ENCODE data around the gene TSPAN11.

Gene TSPAN11

GRCh38 chr12:30913323-30913722 is 13.2 kb upstream of the TSPAN11 start:
- no peak for DNase-seq

- no peak for DNase-seq
Observed at GRCh38 chr12:30914986-30915591, 11.5 kb upstream of the TSPAN11 start.

DNA sequence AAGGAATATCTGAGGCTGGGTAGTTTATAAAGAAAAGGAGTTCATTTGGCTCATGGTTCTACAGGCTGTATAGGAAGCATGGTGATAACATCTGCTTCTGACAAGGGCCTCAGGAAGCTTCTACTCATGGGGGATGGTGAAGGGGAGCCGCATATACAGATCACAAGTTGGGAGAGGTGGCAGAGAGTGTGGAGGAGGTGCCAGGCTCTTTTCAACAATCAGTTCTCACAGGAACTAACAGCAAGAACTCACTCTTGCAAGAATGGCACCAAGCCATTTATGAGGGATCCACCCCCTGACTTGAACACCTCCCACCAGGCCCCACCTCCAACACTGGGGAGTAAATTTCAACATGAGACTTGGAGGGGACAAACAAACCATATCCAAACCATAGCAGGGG is 3.5 kb upstream of the TSPAN11 start:
- DNase-seq, result no peak

DNA sequence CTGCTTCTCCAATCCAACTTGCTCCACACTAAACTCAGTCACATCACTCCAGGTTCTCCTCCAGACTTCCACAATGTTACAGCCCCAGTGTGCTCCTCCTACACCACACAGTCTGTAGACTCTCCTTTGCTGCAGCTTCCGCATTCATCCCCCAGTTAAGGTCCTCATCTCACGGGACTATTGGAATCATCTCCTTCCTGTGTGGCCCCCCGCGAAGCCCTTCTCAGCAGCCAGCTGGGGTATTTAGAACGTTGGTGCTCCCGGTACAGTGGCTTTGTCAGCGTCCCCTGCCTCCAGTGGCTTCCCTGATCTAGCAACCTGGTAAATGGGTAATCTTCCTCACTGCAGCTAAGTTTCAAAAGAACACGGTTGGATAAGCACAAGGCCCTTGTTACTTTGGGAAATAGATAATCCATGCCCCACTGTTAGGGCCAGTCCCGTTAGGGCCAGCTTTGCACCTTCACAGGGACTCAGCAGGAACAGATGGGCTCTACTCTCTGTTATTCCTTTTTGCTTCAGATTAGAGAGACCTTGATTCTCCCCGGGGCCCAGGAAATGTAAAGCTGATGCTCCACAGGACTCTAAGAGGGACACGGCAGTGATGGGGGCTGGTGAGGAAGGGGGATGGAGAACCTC is 823 bp upstream of the TSPAN11 start:
- DNase-seq, result no peak

- DNase-seq, result no peak
Observed at GRCh38 chr12:30927222-30927611, 669 bp downstream of the TSPAN11 start.

DNA sequence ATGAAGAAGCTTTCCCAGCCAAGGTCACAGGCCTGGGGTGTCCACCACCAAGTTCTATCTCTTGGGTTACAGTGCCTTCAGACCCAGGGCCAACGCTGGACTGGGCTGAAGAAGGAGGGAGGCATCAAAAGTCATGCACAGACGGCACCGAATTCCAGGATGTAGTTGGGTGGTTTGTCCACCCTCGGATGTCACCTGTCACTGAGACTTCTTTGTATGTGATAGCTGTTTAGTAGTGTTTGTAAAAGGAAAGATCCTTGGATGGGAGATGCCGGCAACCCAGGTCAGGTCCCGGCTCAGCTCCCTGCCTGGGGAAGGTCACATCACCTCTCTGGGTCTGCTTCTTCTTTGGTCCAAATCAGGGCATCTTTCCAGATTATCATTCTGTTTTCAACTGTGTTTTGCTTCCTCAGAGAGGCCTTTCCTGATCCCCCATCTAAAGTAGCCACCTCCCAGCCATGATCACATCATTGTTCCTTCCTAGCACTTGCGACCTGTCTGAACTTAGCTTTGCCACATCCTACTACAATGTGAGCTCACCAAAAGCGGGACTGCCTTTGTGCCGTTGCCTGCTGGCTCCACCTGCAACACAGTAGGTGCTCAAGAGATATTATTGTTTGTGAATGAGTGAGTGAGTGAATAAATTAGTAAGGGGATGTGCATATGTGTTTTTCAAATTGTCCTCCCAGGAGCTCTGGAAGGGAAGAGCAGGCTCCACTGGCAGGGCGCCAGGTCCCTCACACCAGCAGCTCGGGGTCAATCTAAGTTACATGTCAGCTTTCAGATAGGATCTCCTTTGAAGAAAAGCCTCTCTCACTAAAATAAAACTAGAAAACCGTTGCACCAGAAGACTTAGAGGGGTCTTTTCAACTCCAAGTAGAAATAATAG is 2.1 kb downstream of the TSPAN11 start:
- peak in 1 of 2 experiments; percentile 10 for DNase-seq

- DNase-seq, result no peak
Observed at GRCh38 chr12:30930238-30930637, 3.7 kb downstream of the TSPAN11 start.

DNA sequence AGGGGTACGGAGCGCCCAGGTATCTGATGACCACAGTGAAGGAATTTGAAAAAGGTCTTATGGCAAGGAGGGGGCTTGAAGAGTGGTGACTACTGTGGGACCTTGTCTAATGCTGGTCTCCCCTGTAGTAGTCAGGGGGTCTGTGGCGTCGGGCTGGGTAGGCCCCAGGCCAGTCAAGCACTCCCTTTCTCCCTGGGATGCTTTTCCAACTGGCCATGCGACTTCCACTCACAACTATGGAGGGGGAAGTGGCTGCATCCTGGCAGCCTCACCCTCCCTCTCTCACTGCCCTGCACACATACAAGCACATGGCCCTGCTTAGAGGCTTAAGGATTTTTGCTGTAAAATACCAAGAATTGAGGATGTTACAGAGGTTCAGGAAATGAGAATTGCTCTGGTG is 4.1 kb downstream of the TSPAN11 start:
- DNase-seq, result no peak

- DNase-seq, result no peak
Observed at GRCh38 chr12:30932881-30933280, 6.3 kb downstream of the TSPAN11 start.

GRCh38 chr12:30934811-30935210 is 8.3 kb downstream of the TSPAN11 start:
- DNase-seq, result no peak

- DNase-seq, result no peak
Observed at GRCh38 chr12:30936036-30936435, 9.5 kb downstream of the TSPAN11 start.

- DNase-seq, result no peak
Observed at GRCh38 chr12:30939234-30939633, 12.7 kb downstream of the TSPAN11 start.

DNA sequence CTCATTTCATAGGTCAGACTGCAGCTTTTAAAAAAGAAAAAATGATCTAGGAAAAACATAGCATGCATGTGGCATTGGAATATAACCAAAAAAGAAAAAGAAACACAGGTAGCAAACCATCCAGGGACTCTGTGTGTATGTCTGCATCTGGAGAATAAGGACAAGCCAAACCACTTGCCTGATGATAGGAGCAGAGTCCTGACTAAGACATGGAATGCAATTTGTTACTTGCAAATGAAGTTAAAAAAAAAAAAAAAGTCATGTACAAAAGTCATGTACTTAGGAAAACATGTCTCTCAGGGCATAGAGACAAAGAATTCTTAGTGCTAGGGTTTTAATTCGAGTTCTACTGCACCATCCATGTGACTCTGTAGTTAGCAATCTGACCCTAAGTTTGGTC is 15.9 kb downstream of the TSPAN11 start:
- DNase-seq, result no peak

GRCh38 chr12:30942936-30943335 is 16.4 kb downstream of the TSPAN11 start:
- no peak for DNase-seq

- no peak for DNase-seq
Observed at GRCh38 chr12:30945443-30946164, 19.1 kb downstream of the TSPAN11 start.

GRCh38 chr12:30952015-30952414 is 25.5 kb downstream of the TSPAN11 start:
- no peak for DNase-seq

GRCh38 chr12:30953257-30953656 is 26.7 kb downstream of the TSPAN11 start:
- no peak for DNase-seq

DNA sequence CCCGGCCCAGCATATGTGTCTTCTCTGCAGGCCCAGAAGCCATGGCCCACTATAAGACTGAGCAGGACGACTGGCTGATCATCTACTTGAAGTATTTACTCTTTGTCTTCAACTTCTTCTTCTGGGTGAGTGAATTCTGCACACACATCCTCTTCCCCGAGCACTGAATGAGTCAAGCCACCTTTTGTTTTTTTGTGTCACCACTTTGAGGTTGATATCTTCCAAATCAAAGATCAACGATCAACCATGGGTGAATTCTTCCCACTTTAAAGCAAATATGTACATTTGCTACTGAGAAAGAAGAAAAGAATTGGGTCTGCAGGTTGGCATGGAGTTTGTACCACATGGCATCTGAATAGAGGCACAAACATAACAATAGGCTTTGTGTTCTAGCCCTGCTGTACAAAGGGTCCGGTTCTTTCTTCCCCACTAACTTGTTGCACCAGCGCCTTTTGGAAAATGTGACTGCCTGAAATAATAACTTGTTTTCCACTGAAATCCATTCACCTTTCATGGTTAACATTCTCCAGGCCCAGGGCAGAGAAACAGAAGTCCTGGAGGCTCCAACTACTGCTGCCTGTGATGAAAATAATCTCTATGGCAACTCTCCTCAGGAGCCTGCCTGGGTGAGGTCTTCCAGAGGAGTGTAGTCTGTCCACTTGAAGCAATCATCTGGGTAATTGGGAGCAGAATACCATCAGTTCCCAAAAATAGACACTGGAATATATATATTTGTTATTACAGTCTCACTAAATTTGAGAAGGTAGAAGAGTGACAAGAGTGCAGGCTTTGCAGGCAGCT is 27.6 kb downstream of the TSPAN11 start:
- DNase-seq, result no peak

- DNase-seq, result no peak
Observed at GRCh38 chr12:30955214-30955613, 28.7 kb downstream of the TSPAN11 start.

DNA sequence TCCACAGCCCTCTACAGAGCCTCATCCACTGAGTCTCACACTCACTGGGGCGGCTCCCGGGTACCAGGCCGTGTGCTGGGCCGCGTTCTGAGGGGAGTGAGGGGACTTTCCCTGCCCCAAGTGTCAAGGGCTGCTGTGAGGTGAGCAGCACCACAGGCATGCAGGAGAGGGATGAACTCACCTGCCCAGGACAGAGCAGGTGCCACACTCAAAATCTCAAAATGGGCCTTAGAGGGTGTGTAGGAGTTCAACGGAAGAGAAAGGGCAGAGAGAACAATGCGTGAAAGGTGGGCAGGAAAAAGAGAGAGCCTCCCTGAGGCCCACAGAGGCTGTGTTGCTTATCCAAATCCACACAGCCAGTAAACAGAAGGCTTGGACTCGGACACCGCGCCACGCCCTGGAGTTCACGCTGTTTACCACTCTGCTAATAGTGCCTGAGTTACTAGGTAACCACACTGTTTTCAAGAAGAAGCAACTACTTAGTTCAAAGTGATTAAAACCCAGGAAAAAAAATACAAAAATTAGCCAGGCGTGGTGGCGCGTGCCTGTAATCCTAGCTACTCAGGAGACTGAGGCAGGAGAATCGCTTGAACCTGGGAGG is 32.7 kb downstream of the TSPAN11 start:
- no peak for DNase-seq

- DNase-seq, result no peak
Observed at GRCh38 chr12:30959778-30960177, 33.2 kb downstream of the TSPAN11 start.

- no peak for DNase-seq
Observed at GRCh38 chr12:30961030-30961429, 34.5 kb downstream of the TSPAN11 start.

Measured in NCI-H2081 (cell line).